Occipital lobe (tissue), 2 donors: ENCODE measurements around the gene SPIRE1. TPM values are rescaled to one million over a fixed set of nuclear protein-coding genes. Genes with fewer than 3 reads are reported as not detected.

Experiments
- DNase-seq: peaks from one replicate; lab custom pipeline; 2025; lab: John Stamatoyannopoulos, UW
- total RNA-seq: library from RNA; depleted of rRNA; stranded (reverse); fragments of >200 nt; gene quantifications from one replicate; pipeline ENCODE4 v1.2.3, GENCODE V29; 2014

SPIRE1 gene
- total RNA-seq: 128 TPM

DNA sequence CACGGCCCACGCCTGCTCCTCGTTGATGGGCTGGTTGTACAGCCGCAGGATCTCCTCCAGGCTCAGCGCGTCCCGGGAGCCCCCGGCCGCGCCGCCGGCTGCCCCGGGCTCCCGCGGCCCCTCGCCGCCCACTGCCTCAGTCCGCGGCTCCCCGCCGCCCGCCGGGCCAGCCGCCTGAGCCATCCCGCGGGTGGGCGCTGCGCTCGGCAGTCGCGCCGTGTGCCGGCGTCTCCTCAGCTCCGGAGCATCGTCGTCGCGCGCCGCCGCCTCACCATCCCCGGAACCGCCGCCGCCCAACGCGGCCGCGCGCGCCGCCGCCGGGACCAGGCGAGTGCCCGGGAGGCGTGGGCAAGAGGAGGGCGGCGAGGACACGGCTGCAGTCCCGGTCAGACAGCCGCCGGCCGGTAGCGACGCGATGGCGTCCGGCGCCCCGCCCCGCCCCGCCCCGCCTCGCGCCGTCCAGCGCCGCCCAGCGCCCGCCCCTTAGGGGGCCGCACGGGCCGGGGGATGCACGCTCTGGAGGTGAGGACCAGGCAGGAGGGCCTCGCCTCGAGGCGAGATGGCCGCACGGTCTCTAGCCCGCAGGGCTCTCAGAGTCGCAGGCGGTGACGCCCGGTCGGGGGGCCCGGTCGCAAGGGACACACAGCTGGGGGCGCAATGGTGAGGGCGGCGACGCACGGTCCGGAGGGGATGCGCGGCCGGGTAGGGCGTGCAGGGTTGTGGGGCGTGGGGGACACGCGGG, at the start of gene SPIRE1:
Gene SPIRE1 (minus strand): TSS at position 424 of the 742 bp plus-strand sequence. CDS start 241 bp downstream, at position 183.
- peak; percentile 68 for DNase-seq

DNA sequence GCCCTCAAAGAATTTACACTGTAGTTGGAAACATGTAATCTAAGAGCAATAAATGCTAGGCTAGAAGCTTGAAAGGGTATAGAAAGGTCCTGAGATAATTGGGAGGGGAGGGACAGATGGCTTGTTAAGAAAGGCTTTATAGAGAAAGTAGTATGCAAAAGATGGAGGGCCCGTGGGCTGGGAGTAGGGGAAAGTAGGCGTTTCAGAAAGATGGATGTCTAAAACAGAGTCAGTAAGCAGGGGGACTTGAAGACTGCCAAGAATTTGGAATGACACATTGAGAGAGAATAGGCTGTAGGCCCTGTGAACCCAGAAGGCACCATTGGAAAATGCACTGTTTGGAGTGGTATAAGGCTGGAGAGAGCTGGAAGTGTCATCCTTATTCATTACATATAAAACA, 45.8 kb upstream of the SPIRE1 start:
- DNase-seq: no peak

DNA sequence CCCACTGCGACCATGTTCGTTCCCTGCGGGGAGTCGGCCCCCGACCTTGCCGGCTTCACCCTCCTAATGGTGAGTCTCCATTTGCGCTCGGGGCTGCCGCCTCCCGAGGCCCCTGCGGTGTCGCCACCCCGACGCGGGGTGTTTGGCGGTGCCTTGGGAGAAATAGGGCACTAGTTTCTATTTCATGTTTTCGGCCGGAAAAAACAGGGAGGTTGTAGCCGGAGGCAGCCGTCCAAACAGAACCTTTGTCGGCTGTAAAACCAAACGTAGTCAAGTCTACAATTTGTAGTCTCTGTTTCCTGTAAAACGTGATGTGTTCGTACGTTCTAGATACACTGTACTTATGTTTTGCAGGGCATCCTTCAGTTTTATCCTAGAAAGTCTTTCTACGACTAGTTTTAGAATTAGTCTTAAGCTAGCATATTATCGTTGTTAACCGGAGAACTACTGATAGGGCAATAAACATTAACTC, 45.2 kb upstream of the SPIRE1 start:
- no peak for DNase-seq

- DNase-seq: peak; percentile 79
Measured at GRCh38 chr18:12702221-12703095, 44.6 kb upstream of the SPIRE1 start, which contains the start of the genes CEP76 and PSMG2. Gene CEP76 (minus strand): TSS chr18:12702723. CDS start chr18:12702548, 175 bp downstream. Gene PSMG2 (plus strand): TSS chr18:12703042. CDS start chr18:12703108, 66 bp downstream.

DNA sequence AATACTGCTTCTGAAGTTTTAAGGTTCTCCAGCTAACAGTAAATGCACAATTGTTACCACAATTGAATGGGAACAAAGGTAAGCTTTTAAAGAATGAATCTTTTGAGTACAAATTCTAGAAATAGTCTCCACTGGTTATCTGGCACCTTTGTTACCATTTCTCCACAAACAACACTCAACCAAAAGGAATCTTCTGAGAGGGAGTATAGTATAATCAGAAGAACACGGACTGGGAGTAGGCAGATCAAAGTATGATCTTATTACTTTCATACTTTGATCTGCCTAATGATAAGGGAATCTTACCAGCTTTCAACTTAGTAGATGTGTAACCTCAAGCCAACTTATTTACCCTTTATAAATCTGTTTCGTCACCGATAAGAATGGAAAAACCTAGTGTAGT, 43.3 kb upstream of the SPIRE1 start:
- DNase-seq: no peak

- no peak for DNase-seq
Measured at GRCh38 chr18:12699747-12700146, 41.8 kb upstream of the SPIRE1 start.

GRCh38 chr18:12694032-12694431, 36.1 kb upstream of the SPIRE1 start:
- no peak for DNase-seq

DNA sequence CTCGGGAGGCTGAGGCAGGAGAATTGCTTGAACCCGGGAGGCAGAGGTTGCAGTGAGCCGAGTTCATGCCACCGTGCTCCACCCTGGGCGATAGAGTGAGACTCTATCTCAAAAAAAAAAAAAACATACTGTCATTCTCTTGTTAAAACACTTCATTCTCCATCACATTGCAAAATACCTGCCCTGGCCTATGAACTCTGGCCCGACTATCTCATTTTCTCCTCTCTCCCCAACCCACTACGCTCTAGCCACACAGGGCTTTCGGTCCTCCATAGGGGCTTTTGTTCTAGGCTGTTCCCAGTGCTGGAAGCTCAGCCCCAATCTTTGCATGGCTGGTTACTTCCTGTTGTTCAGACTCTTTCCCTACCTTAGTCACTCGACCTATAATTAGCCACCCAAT, 34.3 kb upstream of the SPIRE1 start:
- no peak for DNase-seq

DNA sequence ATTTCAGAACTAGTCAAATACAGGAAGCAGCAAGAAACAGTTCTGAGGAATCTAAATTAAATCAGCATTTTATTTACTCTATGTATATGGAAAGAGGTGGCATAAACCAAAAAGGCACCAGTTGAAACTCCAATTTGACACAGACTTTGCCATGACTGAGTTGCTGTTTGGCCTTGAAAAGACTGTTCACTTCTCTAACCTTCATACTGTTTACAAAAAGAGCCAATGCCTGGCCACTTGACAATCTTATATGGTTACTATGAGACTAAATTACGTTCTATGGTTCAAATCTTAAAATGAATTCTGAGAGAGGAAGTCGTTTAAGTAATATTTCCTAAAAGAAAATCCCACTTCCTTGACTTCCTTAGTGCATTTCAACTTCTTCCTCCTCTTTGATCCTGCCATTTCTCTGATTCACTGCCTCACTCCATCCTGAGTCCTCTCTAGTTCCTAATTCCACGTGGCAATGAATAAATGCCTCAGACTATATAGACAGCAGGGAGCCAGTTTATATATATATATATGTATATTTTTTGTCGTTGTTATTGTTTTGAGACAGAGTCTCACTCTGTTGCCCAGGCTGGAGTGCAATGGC, 31.4 kb upstream of the SPIRE1 start:
- no peak for DNase-seq

DNA sequence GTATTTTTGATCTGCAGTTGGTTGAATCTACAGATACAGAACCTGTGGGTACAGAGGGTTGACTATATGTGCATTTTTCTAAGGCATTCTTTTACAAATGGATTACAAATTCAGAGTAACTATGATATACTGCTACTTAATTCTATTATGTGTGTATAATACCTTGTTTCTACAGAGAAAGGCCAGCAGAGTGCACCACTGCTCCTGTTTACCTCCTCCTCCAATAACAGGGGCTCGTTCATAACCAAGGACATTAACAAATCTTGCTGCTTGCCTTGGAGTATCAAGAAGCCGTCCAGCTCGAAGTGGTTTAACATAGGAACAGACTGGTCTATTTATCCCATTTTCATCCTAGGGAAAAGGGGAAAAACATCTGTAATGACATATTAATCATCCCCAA, 28.2 kb upstream of the SPIRE1 start:
- DNase-seq: no peak

DNA sequence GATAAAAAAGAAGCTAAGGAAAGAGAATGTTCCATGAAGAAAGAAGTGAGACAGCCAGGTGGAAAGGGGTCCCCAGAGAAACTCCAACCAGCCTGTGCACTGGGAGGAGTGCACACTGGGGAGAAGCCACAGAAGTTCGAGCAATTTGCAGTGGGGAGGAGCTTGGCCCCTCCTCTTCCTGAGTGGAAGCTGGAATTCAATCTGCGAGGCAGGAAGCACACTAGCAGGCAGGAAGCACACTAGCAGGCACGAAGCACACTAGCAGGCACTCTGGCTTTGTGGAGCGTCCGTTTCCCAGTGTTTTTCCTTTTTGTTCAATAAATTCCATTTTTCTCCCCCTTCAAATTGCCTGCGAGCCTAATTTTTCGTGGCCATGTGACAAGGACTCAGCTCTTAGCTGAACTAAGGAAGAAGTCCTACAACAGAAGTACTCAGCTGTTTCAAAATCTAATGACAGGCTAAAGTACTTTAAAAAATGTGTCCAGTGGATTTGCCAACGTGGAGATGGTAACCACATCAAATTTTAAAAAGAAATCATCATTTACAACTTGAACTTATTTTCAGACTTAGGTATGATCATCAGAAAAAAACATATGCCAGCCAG, 21.4 kb upstream of the SPIRE1 start:
- no peak for DNase-seq

DNA sequence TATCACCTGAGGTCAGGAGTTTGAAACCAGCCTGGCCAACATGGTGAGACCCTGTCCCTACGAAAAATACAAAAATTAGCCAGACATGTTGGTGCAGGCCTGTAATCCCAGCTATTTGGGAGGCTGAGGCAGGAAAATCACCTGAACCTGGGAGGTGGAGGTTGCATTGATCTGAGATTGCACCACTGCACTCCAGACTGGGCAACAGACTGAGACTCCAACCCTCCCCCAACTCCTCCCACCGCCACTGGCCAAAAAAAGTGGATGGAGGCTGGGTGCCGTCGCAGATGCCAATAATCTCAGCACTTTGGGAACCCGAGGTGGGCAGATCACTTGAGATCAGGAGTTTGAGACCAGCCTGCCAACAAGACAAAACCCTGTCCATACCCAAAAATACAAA, 10.1 kb upstream of the SPIRE1 start:
- DNase-seq: no peak

GRCh38 chr18:12659904-12660605, 2.1 kb upstream of the SPIRE1 start:
- DNase-seq: no peak

DNA sequence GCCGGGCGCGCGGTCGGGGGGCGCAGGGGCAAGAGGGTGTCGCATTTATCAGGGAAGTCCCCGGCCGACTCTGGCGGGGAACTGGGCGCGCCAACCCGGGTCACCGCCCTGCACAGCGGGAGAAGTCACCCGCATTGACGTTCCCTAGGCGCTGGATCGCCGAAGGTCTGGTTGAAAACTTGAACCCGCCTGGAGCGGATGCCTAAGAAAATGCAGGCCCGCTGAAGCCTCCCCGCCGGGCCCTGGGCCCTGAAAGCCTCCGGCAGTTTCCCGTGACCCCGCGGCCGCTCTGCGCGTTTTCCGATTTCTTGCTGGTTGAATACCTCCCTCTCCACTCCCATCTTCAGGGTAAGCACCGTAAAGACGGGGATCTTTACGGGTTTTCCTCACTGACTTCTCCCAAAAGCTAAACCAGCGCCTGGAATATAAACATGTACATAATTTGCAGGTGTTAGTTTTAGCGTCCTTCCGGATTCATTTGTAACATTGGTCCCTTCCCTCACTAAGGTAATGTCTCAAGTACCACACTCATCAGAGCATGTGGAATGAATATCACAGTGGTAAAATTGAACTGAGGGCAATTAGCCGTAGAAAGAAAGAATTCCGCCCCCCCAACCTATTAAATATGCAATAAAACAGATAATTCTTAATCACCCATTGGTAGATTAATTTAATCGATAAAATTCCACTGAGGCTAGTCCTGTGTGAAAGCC, 675 bp upstream of the SPIRE1 start:
- DNase-seq: no peak

DNA sequence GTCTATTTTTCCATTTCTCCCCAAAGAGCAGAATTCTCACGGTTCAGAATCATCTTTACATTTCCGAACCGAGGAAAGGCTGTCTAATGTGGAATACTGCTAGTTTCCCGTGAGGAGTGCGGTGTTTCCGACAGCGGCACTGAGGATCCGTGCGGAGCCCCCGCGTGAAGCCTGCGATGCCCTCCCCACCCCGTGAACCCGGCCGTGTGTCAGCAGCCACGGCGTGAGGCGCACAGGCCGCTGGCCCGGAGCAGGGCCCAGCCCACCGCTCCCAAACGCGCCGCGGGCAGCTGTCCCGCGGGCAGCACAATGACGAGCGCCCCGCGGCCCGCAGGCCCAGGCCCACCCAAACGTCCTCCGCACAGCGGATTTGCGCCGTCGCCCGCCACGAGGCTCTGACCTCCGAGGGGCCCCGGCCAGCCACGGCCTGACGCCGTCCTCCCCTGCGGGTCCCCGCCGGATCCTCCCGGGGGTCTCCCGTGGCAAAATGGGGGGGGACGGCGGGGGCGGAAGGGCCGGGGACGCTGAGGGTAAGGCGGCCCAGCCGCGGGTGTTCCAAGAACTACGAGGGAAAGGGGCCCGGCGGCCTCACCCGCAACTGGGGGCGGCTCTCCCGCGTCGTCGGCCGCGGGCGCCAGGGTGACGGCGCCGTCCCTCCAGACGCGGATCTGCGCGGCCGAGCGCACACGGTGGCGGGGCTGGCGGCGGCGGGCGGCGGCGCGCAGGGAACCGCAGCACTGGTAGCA, 796 bp downstream of the SPIRE1 start:
- DNase-seq: no peak

DNA sequence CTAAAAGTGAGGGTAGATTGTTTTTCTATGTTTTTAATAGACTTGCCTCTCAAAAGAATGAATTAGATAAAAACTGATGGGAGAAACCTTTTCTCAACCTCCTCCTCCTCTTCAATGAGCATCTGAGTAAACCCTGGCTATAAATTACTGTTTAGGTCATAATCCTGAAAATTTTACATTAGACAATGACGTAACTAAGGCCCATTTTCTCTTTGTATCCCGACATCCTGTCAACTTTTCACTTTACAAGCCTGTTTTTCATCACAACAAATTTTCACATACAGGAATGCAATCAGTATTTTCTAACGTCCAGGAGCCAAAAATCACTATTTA, 1.3 kb downstream of the SPIRE1 start:
- no peak for DNase-seq

DNA sequence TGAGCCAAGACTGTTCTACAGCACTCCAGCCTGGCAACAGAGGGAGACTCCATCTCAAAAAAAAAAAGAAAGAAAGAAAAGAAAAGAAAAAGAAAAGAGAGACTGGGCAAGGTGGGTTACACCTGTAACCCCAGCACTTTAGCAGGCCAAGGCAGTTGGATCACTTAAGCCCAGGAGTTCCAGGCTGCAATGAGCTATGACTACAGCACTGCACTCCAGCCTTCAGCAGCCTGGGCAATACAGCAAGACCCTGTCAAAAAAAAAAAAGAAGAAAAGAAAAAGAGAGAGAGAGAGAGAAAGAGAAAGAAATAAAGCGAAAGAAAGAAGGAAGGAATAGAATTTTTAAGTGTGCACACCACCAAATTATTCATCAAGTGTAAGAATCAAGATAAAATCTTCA, 2.9 kb downstream of the SPIRE1 start:
- no peak for DNase-seq

DNA sequence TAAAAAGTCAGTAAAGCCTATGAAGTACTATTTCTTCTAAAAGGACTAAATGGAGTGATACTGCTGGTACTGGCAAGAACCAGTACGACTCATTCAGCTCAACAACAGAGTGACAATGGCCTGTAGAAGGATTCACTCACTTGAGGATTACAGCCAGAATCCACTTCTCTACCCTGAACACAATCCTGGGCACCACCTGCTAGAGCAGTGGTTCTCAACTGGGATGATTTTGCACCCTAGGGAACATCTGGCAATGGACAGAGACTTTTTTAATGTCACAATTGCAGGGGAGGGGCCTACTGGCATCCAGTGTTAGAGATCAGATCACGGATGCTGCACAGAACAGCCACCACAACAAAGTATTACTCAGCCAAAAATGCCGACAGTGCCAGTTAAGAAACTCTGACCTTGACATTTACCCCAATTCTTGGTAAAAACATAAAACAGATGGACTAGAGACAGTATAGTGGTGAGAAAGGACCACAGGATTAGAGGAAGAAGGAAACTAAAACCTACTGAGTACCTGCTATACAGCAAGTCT, 5.0 kb downstream of the SPIRE1 start:
- peak; percentile 4 for DNase-seq

DNA sequence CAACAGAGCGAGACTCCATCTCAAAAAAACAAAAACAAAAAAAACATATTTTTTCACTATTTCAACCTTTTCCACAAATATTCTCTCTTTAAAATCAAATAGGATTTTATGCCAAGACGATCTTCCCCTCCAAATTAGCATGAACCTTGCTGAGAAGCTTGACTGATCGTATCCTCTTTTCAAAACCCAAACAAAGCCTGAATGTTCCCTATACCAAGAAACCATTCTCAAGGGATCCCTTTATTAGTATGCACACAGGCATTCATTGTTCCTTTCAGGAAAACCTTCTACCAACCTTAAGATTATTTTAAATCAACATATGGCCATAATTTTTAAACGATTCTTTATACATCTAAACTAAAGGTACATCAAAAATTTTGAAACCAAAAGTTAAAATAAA, 6.3 kb downstream of the SPIRE1 start:
- no peak for DNase-seq
